Activated naive CD4-positive, alpha-beta T cell treated with anti-CD3 and anti-CD28 coated beads, Interleukin-2, amount 50 U/mL, for 72 hours (primary cell): Measurements from ENCODE around the gene GLIS1. TPM values are rescaled to one million over a fixed set of nuclear protein-coding genes. Genes with fewer than 3 reads are reported as not detected.
"Not testable (repeated sequence)": the region's sequence is repeated elsewhere in the genome, so short reads cannot be mapped to it uniquely, and the experiment has no call there.

Experiments
- ATAC-seq, 2 donors: fragments of 150-1000 bp; cut with Tn5 transposase; 2 replicates each; pipeline ENCODE4 v1.10.0; 2021; ENCODE audit warnings: mild to moderate bottlenecking in 2 of 2, moderate library complexity in 2 of 2
- DNase-seq, 2 donors: peaks; one replicate each; pipeline ENCODE4 v3.0.0; 2021 to 2022; ENCODE audit warnings: low spot score in 2 of 2
- H3K27ac Mint-ChIP-seq, 2 donors: one replicate each; pipeline ENCODE4 v1.8.0; 2022; ENCODE audit warnings: mild to moderate bottlenecking in 2 of 2, mixed read lengths in 2 of 2
- H3K36me3 Mint-ChIP-seq, 2 donors: one replicate each; pipeline ENCODE4 v1.8.0; 2022; ENCODE audit warnings: mixed read lengths in 2 of 2
- H3K9me3 Mint-ChIP-seq, 2 donors: one replicate each; pipeline ENCODE4 v1.8.0; 2022; ENCODE audit warnings: mixed read lengths in 2 of 2
- total RNA-seq, 2 donors: library from RNA; stranded (reverse); gene quantifications; one replicate each; pipeline ENCODE4 v1.2.3, GENCODE V29; 2022

The GLIS1 gene
- total RNA-seq, 2 donors from 2014 or later, result not detected

- ATAC-seq, result no peak
These were observed 80.3 kb downstream of the GLIS1 start for GRCh38 chr1:53658489-53659230.

GRCh38 chr1:53657891-53658396 lies 81.0 kb downstream of the GLIS1 start:
- ATAC-seq, result no peak
- Mint-ChIP-seq H3K9me3 (no peaks in the 10 kb centered on the region), H3K27ac (no peak overlapping the region), H3K36me3 (no peaks in the 10 kb centered on the region)
- DNase-seq, result no peak

More at GRCh38 chr1:53658489-53659230, 80.3 kb downstream of the GLIS1 start:
- DNase-seq, result no peak
- Mint-ChIP-seq H3K9me3 (no peaks in the 10 kb centered on the region), H3K36me3 (no peaks in the 10 kb centered on the region), H3K27ac (no peak overlapping the region)

GRCh38 chr1:53657531-53657805 lies 81.5 kb downstream of the GLIS1 start:
- no peak for ATAC-seq
- Mint-ChIP-seq H3K27ac (no peak overlapping the region), H3K36me3 (no peaks in the 10 kb centered on the region), H3K9me3 (no peaks in the 10 kb centered on the region)
- no peak for DNase-seq

- H3K9me3 Mint-ChIP-seq, result no peaks in the 10 kb centered on the region
- H3K36me3 Mint-ChIP-seq, result no peaks in the 10 kb centered on the region
- no peak overlapping the region for H3K27ac Mint-ChIP-seq
- ATAC-seq, result no peak
- DNase-seq, result no peak
These were observed 82.0 kb downstream of the GLIS1 start for GRCh38 chr1:53656747-53657530.

- ATAC-seq (no peak), DNase-seq (no peak)
- H3K9me3 Mint-ChIP-seq, result no peaks in the 10 kb centered on the region
- no peaks in the 10 kb centered on the region for H3K36me3 Mint-ChIP-seq
- H3K27ac Mint-ChIP-seq, result no peak overlapping the region
These were observed 82.8 kb downstream of the GLIS1 start for GRCh38 chr1:53655931-53656746.

- DNase-seq, result peak in 1 of 2 donors; percentile 23
- Mint-ChIP-seq H3K27ac (no peak overlapping the region), H3K9me3 (no peaks in the 10 kb centered on the region), H3K36me3 (no peaks in the 10 kb centered on the region)
- no peak for ATAC-seq
These were observed 84.5 kb downstream of the GLIS1 start for GRCh38 chr1:53654216-53655210.

GRCh38 chr1:53653631-53654030 lies 85.3 kb downstream of the GLIS1 start:
- DNase-seq (peak in 1 of 2 donors; percentile 25), ATAC-seq (no peak)
- no peaks in the 10 kb centered on the region for H3K36me3 Mint-ChIP-seq
- no peaks in the 10 kb centered on the region for H3K9me3 Mint-ChIP-seq
- no peak overlapping the region for H3K27ac Mint-ChIP-seq

- Mint-ChIP-seq H3K9me3 (no peaks in the 10 kb centered on the region), H3K27ac (no peak overlapping the region), H3K36me3 (no peaks in the 10 kb centered on the region)
- ATAC-seq (no peak), DNase-seq (no peak)
These were observed 85.8 kb downstream of the GLIS1 start for GRCh38 chr1:53653200-53653575.

- Mint-ChIP-seq H3K27ac (no peak overlapping the region), H3K9me3 (no peaks in the 10 kb centered on the region), H3K36me3 (no peaks in the 10 kb centered on the region)
- ATAC-seq (no peak), DNase-seq (peak in 1 of 2 donors; percentile 25)
These were observed 86.3 kb downstream of the GLIS1 start for GRCh38 chr1:53652441-53653199.

- Mint-ChIP-seq H3K36me3 (no peaks in the 10 kb centered on the region), H3K9me3 (no peaks in the 10 kb centered on the region), H3K27ac (no peak overlapping the region)
- ATAC-seq (no peak), DNase-seq (peak in 1 of 2 donors; percentile 34)
These were observed 87.6 kb downstream of the GLIS1 start for GRCh38 chr1:53651356-53651755.

- no peaks in the 10 kb centered on the region for H3K9me3 Mint-ChIP-seq
- H3K27ac Mint-ChIP-seq, result no peak overlapping the region
- no peak for ATAC-seq
- no peak for DNase-seq
- no peaks in the 10 kb centered on the region for H3K36me3 Mint-ChIP-seq
These were observed 90.4 kb downstream of the GLIS1 start for GRCh38 chr1:53648516-53648915.

- ATAC-seq, DNase-seq, H3K9me3 Mint-ChIP-seq, H3K27ac Mint-ChIP-seq, H3K36me3 Mint-ChIP-seq: not testable (repeated sequence)
These were observed 91.0 kb downstream of the GLIS1 start for GRCh38 chr1:53647915-53648314.

- no peak for ATAC-seq
- H3K9me3 Mint-ChIP-seq, result no peaks in the 10 kb centered on the region
- no peak for DNase-seq
- H3K36me3 Mint-ChIP-seq, result no peaks in the 10 kb centered on the region
- no peak overlapping the region for H3K27ac Mint-ChIP-seq
These were observed 92.2 kb downstream of the GLIS1 start for GRCh38 chr1:53646732-53647131.

- Mint-ChIP-seq H3K9me3 (no peaks in the 10 kb centered on the region), H3K36me3 (no peaks in the 10 kb centered on the region), H3K27ac (no peak overlapping the region)
- DNase-seq (no peak), ATAC-seq (no peak)
These were observed 93.3 kb downstream of the GLIS1 start for GRCh38 chr1:53645690-53646078.

- no peak overlapping the region for H3K27ac Mint-ChIP-seq
- DNase-seq (peak in 1 of 2 donors; percentile 13), ATAC-seq (no peak)
- H3K36me3 Mint-ChIP-seq, result no peaks in the 10 kb centered on the region
- H3K9me3 Mint-ChIP-seq, result no peaks in the 10 kb centered on the region
These were observed 93.9 kb downstream of the GLIS1 start for GRCh38 chr1:53644909-53645689.
